Fibroblast of lung (primary cell): Measurements from ENCODE around the gene CFAP73.

Source experiments
- CTCF ChIP-seq, 2 donors: IDR thresholded peaks in 1 of 2; conservative IDR thresholded peaks in 1 of 2; 1 replicate in 1 of 2; 2 replicates in 1 of 2; pipeline ENCODE4 v1.5.1; 2011 to 2012; ENCODE audit warnings: low read length in 2 of 2, control low read depth in 1 of 2, inconsistent platforms in 1 of 2, low read depth in 1 of 2, mild to moderate bottlenecking in 1 of 2
- EZH2 ChIP-seq: IDR thresholded peaks from 2 replicates; pipeline ENCODE4 v1.5.1; 2012; ENCODE audit warnings: low read length, control low read depth, mild to moderate bottlenecking; ENCODE audit errors: missing control alignments

GRCh38 chr12:113114447-113115178 is 34.9 kb upstream of the CFAP73 start:
- TF ChIP-seq CTCF (conservative IDR thresholded peaks at IDR 0.05 in 1 of 2, IDR thresholded peaks at IDR 0.05 in 1 of 2; ENCODE audit: low read depth in 1 of 2, low read length in 2 of 2) (no peak), EZH2 (no peak)
